ENCODE results near the gene LTBP3.
A peak's percentile ranks its signal among the peaks of the same experiment; 100 is the strongest.
"Not testable (repeated sequence)": the region's sequence is repeated elsewhere in the genome, so short reads cannot be mapped to it uniquely, and the experiment has no call there.

Gene LTBP3

DNA sequence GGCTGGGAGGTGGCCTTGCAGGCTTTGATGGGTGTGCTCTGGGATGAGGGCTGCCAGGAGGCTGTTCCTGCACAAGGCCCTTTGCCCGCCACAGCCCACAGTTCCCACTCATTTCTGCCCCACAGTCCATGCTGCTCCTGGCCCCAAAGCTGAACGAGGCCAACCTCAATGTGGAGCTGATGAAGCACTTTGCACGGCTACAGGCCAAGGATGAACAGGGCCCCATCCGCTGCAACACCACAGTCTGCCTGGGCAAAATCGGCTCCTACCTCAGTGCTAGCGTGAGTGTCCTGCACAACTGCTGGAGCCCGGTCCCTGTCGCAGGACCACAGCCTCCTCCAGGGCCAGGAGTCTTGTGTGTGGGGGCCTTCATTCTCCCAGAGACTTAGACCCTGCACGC is 23.1 kb downstream of the LTBP3 start:
- no peak for DNase-seq

DNA sequence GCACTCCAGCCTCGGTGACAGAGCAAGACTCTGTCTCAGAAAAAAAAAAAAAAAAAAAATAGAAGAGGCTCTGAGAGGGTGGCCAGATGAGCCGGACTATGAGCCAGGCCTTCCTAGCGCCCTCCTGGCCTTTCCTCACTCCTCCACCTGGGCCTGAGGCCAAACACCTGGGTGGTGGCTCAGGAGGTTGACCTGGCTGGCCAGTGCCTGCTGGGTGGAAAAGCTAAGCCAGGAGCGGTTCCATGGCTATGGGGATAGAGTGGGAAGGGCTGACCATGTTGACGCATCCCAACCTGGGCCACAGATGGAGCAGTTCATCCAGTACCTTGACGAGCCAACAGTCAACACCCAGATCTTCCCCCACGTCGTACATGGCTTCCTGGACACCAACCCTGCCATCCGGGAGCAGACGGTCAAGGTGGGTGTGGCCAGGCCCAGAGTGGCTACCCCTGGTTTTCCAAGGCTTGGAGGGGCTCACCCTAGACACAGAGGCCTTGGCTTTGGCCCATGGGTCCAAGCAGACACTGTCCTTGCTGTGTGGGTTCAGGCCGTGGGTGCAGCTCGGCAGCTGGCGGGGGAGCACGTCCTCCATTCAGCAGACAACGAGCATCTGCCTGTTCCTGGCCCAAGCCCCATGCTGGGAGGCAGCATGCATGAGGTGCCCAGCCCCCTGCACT is 25.6 kb downstream of the LTBP3 start:
- no peak for DNase-seq

DNA sequence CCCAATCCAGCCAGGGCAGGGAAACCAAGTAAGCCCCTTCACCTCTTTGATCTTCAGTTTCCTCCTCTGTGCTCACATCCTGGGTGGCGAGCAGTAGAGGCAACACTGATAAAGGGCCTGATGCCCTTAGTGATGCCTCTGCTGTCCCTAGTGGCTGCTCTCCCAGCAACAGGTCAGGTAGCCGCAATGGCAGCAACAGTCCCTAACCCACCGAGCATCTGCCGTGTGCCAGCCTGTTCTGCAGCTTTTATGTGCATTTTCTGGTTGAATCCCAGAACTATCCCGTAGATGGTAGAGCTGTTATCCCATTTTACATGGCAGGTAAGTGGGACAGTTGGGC is 28.0 kb downstream of the LTBP3 start:
- DNase-seq = no peak

GRCh38 chr11:65529475-65530156 is 28.5 kb downstream of the LTBP3 start:
- DNase-seq = no peak

- DNase-seq = no peak
These were observed 29.3 kb downstream of the LTBP3 start for GRCh38 chr11:65528819-65529350.

GRCh38 chr11:65526744-65527143 is 31.4 kb downstream of the LTBP3 start:
- no peak for DNase-seq

DNA sequence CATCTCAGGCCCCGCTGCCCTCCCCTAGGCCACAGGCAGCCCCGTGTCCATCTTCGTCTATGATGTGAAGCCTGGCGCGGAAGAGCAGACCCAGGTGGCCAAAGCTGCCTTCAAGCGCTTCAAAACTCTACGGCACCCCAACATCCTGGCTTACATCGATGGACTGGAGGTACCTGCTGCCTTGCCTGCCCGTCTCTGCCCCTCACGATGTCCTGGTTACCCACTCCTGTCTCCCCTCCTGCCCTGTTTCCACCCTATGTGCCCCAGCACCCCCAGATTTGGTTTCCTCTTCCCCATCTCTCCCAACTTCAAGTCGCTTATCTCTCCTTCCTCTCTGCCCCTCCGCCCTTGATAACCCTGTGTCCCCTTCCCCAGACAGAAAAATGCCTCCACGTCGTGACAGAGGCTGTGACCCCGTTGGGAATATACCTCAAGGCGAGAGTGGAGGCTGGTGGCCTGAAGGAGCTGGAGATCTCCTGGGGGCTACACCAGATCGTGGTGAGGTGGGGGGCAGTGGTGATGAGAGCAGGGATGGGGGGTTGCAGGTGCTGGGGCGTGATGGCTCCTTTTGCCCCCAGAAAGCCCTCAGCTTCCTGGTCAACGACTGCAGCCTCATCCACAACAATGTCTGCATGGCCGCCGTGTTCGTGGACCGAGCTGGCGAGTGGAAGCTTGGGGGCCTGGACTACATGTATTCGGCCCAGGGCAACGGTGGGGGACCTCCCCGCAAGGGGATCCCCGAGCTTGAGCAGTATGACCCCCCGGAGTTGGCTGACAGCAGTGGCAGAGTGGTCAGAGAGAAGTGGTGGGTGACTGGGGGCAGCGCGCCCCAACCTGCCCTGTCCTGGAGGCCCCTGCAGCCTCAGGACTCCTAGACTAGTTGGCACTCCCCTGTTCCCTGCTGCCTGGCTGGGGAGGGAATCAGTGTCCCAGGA is 32.3 kb downstream of the LTBP3 start:
- DNase-seq = peak; percentile 7

DNA sequence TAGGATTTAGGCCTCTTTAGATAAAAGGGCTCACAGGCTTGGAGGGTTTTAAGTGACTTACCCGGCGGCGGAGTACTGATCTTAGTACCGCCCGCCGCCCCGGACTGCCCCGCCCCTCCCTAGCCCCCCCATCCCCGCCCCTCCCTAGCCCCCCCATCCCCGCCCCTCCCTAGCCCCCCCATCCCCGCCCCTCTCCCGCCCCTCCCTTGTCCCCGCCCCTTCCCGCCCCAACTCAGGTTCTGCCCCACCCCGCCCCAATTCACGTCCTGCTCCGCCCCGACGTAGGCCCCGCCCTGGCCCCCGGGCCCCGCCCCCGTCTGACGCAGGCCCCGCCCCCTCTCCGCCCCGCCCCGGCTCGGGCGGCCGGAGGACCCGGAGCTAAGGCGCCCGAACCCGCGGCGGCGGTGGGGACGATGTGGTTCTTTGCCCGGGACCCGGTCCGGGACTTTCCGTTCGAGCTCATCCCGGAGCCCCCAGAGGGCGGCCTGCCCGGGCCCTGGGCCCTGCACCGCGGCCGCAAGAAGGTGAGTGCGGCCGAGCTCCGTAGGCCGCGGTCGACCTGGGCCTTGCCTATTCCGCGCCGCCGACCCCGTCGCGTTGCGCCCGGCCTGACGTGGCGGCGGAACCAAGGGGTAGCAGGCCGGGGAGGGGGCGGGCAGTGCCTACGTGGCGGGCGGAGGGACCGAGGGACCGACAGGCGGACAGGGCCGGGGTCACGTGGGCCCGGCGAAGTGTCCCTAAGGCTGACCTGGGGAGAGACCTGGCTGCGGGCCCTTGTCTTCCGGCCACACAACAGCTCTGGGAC is 33.2 kb downstream of the LTBP3 start, which contains the start of gene SCYL1:
TSS of gene SCYL1 (plus strand) at position 343 of the 805 bp plus-strand sequence. CDS start at position 414, 71 bp downstream.
- DNase-seq = peak; percentile 79

DNA sequence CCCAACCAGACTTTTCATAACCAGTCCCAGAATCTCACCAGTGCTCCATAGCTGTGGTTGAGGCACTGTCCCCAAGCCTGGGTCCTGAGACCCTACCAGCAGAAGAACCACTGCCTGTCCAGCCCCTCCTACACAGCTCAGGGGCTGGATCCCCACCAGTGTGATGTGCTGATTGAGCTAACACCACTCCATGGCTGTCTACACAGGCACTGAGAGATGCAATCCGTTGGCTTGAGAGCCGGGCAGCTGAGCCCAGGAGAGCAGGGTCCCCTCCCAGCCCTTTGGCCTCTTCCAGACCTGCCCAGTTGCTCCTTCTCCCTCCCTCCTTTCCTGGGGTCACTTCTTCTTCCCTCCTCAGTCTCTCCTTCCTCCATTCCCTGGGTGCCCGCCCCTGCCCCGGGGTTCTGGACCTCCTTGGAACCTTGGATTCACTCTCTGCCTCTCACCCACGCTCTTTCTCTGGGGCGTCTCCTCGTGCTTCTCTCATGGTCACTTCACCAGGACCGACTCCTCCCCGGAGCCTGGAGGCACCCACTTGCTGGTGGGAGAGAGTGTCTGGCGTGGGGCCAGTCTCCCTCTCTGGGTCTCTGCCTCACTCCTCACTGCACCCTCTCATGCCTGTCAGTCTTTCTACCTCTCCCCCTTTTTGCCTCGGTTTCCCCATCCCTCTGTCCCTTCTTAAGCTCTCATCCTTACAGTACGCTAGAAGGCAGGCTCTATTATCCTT is 34.0 kb downstream of the LTBP3 start:
- no peak for DNase-seq

GRCh38 chr11:65523631-65523968 is 34.6 kb downstream of the LTBP3 start:
- DNase-seq = not testable (repeated sequence)

DNA sequence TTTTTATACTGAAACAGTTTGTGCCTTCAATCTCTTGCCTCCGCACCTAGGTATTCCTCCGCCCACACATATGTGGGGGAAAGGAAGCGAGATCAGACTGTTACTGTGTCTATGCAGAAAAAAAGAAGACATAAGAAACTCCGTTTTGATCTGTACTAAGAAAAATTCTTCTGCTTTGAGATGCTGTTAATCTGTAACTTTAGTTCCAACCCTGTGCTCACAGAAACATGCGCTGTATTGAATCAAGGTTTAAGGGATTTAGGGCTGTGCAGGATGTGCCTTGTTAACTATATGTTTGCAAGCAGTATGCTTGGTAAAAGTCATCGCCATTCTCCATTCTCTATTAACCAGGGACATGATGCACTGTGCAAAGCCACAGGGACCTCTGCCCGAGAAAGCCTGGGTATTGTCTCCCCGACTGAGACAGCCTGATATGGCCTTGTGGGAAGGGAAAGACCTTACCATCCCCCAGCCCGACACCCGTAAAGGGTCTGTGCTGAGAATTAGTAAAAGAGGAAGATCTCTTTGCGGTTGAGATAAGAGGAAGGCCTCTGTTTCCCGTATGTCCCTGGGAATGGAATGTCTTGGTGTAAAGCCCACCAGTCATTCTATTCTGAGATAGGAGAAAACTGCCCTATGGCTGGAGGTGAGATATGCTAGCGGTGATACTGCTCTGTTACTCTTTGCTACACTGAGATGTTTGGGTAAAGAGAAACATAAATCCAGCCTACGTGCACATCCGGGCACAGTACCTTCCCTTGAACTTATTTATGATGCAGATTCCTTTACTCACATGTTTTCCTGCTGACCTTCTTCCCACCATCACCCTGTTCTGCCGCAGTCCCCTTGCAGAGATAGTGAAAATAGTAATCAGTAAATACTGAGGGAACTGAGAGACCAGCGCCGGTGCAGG is 35.2 kb downstream of the LTBP3 start:
- DNase-seq = not testable (repeated sequence)

GRCh38 chr11:65521777-65522521 is 36.2 kb downstream of the LTBP3 start:
- DNase-seq = not testable (repeated sequence)

DNA sequence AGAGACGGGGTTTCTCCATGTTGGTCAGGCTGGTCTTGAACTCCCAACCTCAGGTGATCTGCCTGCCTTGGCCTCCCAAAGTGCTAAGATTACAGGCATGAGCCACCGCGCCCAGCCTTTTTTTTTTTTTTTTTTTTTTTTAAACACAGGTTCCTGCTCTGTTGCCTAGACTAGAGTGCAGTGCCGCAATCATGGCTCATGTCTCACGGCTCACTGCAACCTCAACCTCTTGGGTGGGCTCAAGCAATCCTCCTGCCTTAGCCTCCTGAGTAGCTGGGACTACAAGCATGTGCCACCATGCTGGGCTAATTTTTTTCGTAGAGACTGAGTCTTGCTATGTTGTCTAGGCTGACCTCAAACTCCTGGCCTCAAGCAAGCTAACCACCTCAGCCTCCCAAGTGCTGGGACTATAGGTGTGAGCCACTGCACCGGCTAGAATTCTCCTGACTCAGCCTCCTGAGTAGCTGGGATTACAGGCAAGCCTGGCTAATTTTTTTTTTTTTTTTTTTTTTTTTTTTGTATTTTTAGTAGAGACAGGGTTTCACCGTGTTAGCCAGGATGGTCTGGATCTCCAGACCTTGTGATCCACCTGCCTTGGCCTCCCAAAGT is 39.1 kb downstream of the LTBP3 start:
- not testable (repeated sequence) for DNase-seq

DNA sequence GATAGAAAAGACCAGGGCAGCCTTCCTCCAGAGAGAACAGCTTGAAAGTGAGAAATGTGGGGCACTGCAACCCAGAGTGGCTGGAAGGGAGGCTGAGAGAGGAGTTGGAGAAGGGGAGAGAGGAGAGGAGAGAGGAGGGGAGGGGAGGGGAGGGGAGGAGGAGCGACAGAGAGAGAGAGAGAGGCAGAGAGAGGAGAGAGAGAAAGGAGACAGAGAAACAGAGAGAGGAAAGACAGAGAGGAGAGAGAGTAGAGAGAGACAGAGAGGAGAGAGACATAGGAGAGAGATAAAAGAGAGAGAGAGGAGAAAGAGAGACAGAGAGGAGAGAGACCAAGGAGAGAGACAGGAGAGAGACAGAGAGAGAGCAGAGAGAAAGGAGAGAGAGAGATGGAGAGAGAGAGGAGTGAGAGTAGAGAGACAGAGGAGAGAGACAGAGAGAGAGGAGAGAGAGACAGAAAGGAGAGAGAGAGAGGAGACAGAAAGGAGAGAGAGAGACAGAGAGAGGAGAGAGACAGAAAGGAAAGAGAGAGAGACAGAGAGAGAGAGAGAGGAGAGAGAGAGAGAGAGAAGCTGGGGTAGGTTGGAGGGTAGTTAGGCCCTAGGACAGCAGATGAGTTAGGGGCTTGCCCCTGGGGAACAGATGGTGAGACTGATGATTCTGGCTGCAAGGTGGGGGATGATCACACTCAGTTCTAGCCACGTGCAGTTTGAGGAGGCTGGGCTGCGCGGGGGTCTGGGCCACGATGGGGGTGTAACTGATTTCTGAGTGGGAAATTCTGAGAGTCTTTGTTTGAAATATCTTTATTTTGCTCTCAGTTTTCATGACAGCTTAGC is 41.8 kb downstream of the LTBP3 start:
- no peak for DNase-seq

- not testable (repeated sequence) for DNase-seq
These were observed 45.8 kb downstream of the LTBP3 start for GRCh38 chr11:65512311-65512710.

DNA sequence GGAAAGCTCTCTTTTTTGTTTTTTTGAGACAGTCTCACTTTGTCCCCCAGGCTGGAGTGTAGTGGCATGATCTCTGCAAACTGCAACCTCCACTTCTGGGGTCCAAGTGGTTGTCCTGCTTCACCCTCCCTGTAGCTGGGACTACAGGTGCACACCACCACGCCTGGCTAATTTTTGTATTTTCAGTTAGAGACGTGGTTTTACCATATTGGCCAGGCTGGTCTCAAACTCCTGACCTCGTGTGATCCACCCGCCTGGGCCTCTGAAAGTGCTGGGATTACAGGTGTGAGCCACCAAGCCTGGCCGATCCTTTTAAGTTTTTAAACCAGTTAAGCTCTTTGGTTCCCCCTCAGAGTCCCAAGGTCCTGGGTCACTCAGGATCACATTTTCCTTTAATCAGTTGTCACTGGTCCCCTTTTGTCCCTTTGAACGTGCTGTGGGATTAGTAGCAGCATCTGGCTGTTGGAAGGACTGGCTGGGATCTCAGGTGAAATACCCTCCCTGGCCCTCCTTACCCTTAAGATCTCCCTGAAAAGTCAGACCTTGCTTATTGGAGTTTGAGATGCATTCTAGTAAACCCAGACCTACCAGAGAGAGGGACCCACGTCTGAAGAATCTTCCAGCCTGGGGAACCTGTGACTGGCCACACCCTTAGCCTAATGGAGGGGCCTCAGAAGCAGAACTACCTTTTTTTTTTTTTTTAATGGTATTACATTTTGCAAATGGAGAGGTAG is 51.2 kb downstream of the LTBP3 start:
- DNase-seq = peak; percentile 92

DNA sequence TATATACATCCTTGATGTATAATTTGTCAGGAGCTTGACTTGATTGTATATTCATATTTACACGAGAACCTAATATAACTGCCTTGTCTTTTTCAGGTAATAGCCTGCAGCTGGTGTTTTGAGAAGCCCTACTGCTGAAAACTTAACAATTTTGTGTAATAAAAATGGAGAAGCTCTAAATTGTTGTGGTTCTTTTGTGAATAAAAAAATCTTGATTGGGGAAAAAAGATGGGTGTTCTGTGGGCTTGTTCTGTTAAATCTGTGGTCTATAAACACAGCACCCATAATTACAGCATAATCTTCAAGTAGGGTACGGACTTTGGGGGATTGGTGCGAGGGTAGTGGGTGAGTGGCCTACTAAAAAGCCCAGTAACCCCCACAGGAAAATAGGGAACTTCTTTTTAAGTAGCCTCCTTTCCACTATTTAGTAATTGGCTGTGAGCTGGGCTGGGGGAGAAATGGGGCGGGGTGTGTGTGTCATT is 51.8 kb downstream of the LTBP3 start:
- peak; percentile 57 for DNase-seq
